NCI-H2196 (cell line): ENCODE measurements around the gene MGMT.

ENCODE experiments used
- DNase-seq: peaks from one replicate; lab custom pipeline; 2025; ENCODE audit not compliant: unreplicated experiment; lab: John Stamatoyannopoulos, UW

The MGMT gene

GRCh38 chr10:129768437-129769355, 301.7 kb downstream of the MGMT start:
- DNase-seq, result no peak

- DNase-seq, result no peak
These were observed 302.5 kb downstream of the MGMT start for GRCh38 chr10:129769381-129770116.

- DNase-seq, result no peak
These were observed 303.2 kb downstream of the MGMT start for GRCh38 chr10:129770286-129770685.

DNA sequence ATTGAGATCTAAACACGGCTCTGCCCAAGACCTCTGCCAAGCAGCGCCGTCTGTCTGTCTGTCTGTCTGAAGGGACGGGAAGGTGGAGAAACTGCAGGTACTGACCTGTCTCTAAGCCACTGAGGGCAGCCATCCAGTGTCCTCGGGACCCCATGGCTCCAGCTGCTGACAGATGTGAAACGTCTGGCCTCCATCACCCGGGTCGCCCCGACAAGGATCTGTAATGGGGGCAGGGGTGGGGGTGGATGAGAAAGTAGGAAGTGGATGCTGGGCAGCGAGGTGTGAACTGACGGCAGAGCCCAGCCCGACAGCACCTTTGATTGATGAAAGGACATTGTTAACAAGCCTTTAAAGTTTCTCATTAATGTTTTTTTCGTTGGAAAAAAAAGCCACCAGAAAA, 304.0 kb downstream of the MGMT start:
- DNase-seq, result no peak

DNA sequence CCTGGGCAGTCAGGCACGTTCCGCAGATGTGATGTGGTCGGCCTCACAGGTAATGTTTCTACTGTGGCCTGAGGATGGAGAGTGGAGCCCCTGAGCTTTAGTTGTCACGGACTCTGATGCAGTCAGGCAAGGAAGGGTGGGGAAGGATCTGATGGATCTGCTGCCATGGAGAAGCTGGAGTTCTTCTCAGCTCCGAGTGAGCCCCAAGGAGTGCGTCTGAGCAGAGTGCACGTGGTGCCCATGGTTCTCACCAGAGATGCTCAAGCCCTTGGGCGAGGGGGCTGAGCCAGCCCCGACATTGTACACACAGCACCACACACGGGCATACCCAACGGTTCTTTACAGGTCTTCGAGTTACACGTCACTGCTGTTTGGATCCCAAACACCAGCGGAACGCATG, 304.5 kb downstream of the MGMT start:
- no peak for DNase-seq

- DNase-seq, result no peak
These were observed 305.0 kb downstream of the MGMT start for GRCh38 chr10:129771991-129772431.

DNA sequence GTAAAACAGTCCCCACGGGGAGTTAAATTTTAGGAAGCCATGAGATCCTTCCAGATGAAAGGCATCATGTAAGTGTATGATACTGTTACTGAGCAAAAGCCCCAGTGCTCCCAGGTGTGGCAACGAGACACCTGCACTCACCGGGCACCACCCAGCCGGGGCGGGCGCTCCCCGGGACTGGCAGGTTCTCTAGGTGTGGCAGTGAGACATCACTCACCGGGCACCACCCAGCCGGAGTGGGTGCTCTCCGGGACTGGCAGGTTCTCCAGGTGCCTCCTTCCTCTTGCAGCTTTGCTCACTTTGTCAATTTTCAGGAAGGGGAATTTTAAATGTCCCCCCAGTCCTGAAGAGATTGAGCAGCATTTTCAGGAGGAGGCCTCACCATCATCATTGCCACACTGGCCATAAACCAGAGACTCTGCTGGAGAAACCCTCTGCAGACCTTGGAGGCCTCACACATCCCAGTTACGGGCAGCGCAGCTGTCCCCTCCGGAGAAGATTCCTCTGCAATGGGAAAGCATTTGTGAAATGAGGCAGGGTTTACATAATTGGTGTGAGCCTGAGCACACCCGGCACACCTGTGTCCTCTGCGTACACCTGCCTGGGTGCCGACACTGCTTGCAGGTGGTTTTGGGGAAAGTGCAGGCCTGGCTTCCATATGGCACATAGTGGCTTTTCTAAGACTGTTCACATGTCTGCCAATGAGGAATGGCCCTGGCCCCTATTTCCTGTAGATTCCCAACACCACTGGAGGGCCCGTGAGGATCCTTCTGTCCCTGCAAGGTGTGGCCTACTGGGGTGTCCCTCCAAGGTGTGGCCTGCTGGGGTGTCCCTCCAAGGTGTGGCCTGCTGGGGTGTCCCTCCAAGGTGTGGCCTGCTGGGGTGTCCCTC, 305.7 kb downstream of the MGMT start:
- DNase-seq, result no peak

GRCh38 chr10:129773359-129773990, 306.4 kb downstream of the MGMT start:
- no peak for DNase-seq

- DNase-seq, result no peak
These were observed 307.2 kb downstream of the MGMT start for GRCh38 chr10:129774082-129774735.

DNA sequence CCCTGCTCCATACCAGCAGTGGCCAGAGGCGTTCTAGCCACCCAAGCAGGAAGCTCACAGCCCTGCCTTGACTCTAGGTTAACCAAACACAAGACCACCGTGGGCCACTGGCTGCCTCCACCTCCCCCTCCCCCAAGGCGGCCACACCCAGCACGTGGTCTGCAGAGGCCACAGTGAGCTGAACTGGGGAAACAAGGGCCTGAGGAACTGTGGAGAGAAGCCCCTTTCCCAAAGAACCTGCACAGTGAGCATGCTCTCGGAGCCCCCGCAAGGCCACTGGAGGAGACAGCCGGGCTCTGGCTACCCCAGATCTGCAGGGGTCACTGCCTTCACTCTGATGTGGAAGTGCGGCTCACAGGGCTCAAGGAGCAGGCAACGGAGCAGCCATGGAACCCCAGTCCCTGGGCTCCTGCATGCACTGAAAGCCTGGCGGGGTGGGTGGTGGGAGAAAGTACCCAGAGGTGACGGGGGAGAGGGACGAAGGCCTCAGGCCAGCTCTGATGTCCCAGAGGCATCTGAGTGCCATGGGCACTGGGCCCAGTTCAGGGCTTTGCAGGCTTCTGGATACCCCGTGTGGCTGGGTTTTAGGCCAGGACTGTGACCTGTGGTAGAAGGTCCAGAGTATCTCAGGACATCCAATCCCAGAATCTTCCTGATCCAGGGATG, 307.8 kb downstream of the MGMT start:
- no peak for DNase-seq

DNA sequence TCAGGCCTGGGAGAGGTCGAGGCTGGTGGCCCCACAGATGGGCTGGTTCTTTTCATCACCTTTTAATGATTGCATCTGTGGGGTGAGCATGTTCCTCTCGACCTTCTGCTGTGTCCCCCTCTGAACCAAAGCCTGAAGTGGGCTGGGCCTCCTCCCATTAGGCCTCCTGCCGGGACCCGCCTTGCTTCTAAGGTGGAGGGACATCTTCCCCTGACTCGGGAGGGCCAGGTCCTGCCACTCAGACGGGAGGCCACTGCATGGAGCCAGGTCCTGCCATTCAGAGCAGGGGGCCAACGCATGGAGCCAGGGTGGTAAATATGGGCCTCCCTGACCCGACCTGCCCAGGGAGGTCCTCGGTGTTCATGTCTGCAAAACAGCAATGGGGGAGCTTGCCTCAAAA, 308.6 kb downstream of the MGMT start:
- DNase-seq, result no peak

DNA sequence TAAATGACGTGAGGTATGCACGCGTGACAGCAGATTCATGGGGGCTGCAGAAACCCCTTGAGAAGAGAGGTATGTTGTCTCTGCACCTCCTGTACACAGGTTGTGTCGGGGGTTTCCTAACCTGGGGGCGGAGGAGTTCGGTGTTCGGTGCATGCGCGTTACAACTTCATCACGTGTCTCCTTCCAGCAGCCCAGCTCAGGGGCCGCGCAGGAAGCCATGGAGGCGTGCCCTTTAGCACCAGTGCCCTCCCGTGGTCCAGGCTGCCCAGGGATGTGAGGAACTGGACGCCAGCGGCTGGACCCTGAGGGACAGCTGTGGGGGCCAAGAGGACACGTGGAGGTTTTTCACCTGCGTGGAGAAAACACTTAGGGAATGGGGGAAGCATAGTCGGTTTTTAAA, 310.6 kb downstream of the MGMT start:
- DNase-seq, result no peak

- DNase-seq, result no peak
These were observed 311.5 kb downstream of the MGMT start for GRCh38 chr10:129778571-129778970.

- DNase-seq, result no peak
These were observed 312.4 kb downstream of the MGMT start for GRCh38 chr10:129779126-129780111.

- DNase-seq, result no peak
These were observed 313.2 kb downstream of the MGMT start for GRCh38 chr10:129780198-129780597.

GRCh38 chr10:129780901-129781795, 314.1 kb downstream of the MGMT start:
- DNase-seq, result no peak

GRCh38 chr10:129784291-129784690, 317.2 kb downstream of the MGMT start:
- no peak for DNase-seq
